Measurements from ENCODE around the gene DMRT2. TPM values are rescaled to one million over a fixed set of nuclear protein-coding genes. Genes with fewer than 3 reads are reported as not detected.

The DMRT2 gene
- total and polyA plus RNA-seq, 2 of the 8 experiments (the other 6 are each of a cell fraction or from before 2014, with no cell fraction given): 0.29 to 0.93 TPM

DNA sequence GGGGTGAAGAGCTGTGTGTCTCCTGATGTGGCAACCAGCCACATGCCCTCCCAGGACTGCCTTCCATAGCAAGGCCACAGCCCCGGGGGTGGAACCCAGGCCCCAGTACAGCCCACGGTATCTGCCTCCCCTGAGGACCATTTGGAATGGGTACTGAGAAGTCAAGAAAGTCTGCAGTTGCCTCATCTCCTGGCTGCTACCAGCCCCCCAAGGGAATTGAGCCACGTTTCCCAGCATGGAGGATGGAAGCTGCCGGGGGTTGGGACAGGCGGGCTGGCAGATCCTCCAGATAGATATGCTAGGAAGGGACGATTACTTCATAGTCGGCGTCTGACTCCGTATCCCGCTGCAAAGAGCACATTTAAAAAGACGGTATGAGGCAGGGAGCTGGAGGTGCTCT is 5.5 kb upstream of the DMRT2 start (continued):
- TF ChIP-seq GABPA (IDR thresholded peaks at IDR 0.05; ENCODE audit: borderline replicate concordance, insufficient read depth, low read length) (no peak), TAF1 (IDR thresholded peaks at IDR 0.05; ENCODE audit: low read depth, low read length) (no peak), SRF (IDR thresholded peaks at IDR 0.05; ENCODE audit: low read depth, low read length) (no peak), E2F6 (IDR thresholded peaks at IDR 0.05) (no peak)

Data from H1 (cell line).